Endothelial cell of umbilical vein (primary cell): ENCODE results near the gene LCOR. TPM values are rescaled to one million over a fixed set of nuclear protein-coding genes. Genes with fewer than 3 reads are reported as not detected.

Experiments
- BruUV-seq: library from RNA; stranded (reverse); fragments of 400-500 nt; replicated peaks from 2 replicates; lab custom pipeline; 2021; lab: Mats Ljungman, UMichigan
- CTCF ChIA-PET: fragments of 300-600, 350-600 bp; sonication (Branson Sonifier 250); formaldehyde crosslinking; loops from one replicate; lab custom pipeline; 2021; ENCODE audit warnings: antibody characterized with exemption, inconsistent platforms; lab: Charles Lee
- POLR2A ChIA-PET: fragments of 300-600, 350-600 bp; sonication (Branson Sonifier 250); formaldehyde crosslinking; loops from one replicate; lab custom pipeline; 2021; ENCODE audit warnings: antibody characterized with exemption, inconsistent platforms; lab: Charles Lee
- DNase-seq: peaks from one replicate; pipeline ENCODE4 v3.0.0-alpha.2; 2011; ENCODE audit warnings: low read depth, low spot score
- FAIRE-seq: peaks from 2 replicates; lab custom pipeline; 2011; peaks lifted over from hg19 to GRCh38; lab: Jason Lieb, UNC
- H2AFZ ChIP-seq: 2 replicates; pipeline ENCODE4 v1.6.0; 2012; ENCODE audit warnings: low read depth, low read length, control low read depth, inconsistent platforms
- H3K27ac ChIP-seq: 2 replicates; pipeline ENCODE4 v1.5.1; 2011; ENCODE audit warnings: low read depth, mild to moderate bottlenecking, control low read depth, low read length, moderate library complexity; ENCODE audit not compliant: insufficient read depth
- H3K27me3 ChIP-seq, 2 experiments: 2 replicates each; pipeline versions ENCODE4 v1.6.0 to v1.6.1; 2011; ENCODE audit warnings: low read length in 2 of 2, mixed read lengths in 1 of 2; ENCODE audit not compliant: control insufficient read depth in 2 of 2, insufficient read depth in 2 of 2
- H3K36me3 ChIP-seq, 2 experiments: 2 replicates in 1 of 2; 3 replicates in 1 of 2; pipeline ENCODE4 v1.5.1; 2011; ENCODE audit warnings: low read length in 2 of 2, mild to moderate bottlenecking in 1 of 2, moderate library complexity in 1 of 2; ENCODE audit not compliant: control insufficient read depth in 2 of 2, insufficient read depth in 2 of 2; ENCODE audit errors: extremely low read depth in 1 of 2
- H3K4me1 ChIP-seq: 3 replicates; pipeline ENCODE4 v1.5.1; 2011; ENCODE audit warnings: mild to moderate bottlenecking, low read length; ENCODE audit not compliant: control insufficient read depth, insufficient read depth; ENCODE audit errors: extremely low read depth
- H3K4me2 ChIP-seq: 2 replicates; pipeline ENCODE4 v1.6.1; 2011; ENCODE audit warnings: low read length, control low read depth, mixed read lengths; ENCODE audit not compliant: insufficient read depth
- H3K4me3 ChIP-seq, 3 experiments: fragments of 200-600 bp in 1 of 3; sonication (generic), shearing (Covaris generic) in 1 of 3; replicated peaks in 1 of 3; 2 replicates each; pipeline ENCODE4 v1.5.1; 2011 to 2016; ENCODE audit warnings: control low read depth in 3 of 3, low read length in 3 of 3, mild to moderate bottlenecking in 2 of 3, inconsistent platforms in 1 of 3, low read depth in 1 of 3, moderate library complexity in 1 of 3; ENCODE audit not compliant: insufficient read depth in 1 of 3
- H3K79me2 ChIP-seq: 2 replicates; pipeline ENCODE4 v1.6.0; 2012; ENCODE audit warnings: low read length, inconsistent platforms; ENCODE audit not compliant: control insufficient read depth, insufficient read depth
- H3K9ac ChIP-seq: replicated peaks from 2 replicates; pipeline ENCODE3; 2011; ENCODE audit warnings: low read length, control low read depth; ENCODE audit not compliant: insufficient read depth; ENCODE audit errors: extremely low read depth
- H3K9me1 ChIP-seq: replicated peaks from 3 replicates; pipeline ENCODE4 v1.6.0; 2011; ENCODE audit warnings: mild to moderate bottlenecking, low read length; ENCODE audit not compliant: control insufficient read depth, insufficient read depth; ENCODE audit errors: extremely low read depth
- H3K9me3 ChIP-seq: replicated peaks from 2 replicates; pipeline ENCODE4 v1.5.1; 2012; ENCODE audit warnings: low read length, inconsistent platforms; ENCODE audit not compliant: control insufficient read depth, insufficient read depth
- H4K20me1 ChIP-seq: replicated peaks from 2 replicates; pipeline ENCODE3; 2011; ENCODE audit warnings: mild to moderate bottlenecking, low read length; ENCODE audit not compliant: control insufficient read depth, insufficient read depth; ENCODE audit errors: extremely low read depth
- EZH2 ChIP-seq: IDR thresholded peaks from 2 replicates; pipeline ENCODE4 v1.6.1; 2012; ENCODE audit warnings: borderline replicate concordance, low read depth, mild to moderate bottlenecking, moderate library complexity, low read length, inconsistent platforms; ENCODE audit not compliant: severe bottlenecking
- FOS ChIP-seq: IDR thresholded peaks from 2 replicates; pipeline ENCODE4 v1.6.1; 2011; ENCODE audit warnings: mild to moderate bottlenecking, low read length, moderate library complexity, borderline replicate concordance; ENCODE audit not compliant: insufficient read depth
- GATA2 ChIP-seq: IDR thresholded peaks from 2 replicates; pipeline ENCODE4 v1.7.0; 2011; ENCODE audit warnings: low read depth, mild to moderate bottlenecking, moderate library complexity, mixed read lengths, low read length; ENCODE audit not compliant: insufficient read length, insufficient read depth
- JUN ChIP-seq: IDR thresholded peaks from 2 replicates; pipeline ENCODE4 v1.6.1; 2011; ENCODE audit warnings: borderline replicate concordance, low read depth; ENCODE audit not compliant: insufficient read length, insufficient read depth
- MYC ChIP-seq: IDR thresholded peaks from one replicate; pipeline ENCODE4 v1.6.1; 2011; ENCODE audit warnings: mild to moderate bottlenecking, low read depth, low read length
- POLR2A ChIP-seq: IDR thresholded peaks from 2 replicates; pipeline ENCODE4 v1.6.1; 2012; ENCODE audit warnings: low read depth, mild to moderate bottlenecking, control low read depth, low read length
- POLR2AphosphoS5 ChIP-seq: IDR thresholded peaks from 2 replicates; pipeline ENCODE4 v1.6.1; 2012; ENCODE audit warnings: low read depth, mild to moderate bottlenecking, control low read depth, low read length, moderate library complexity; ENCODE audit not compliant: insufficient read depth
- dilution Hi-C: fragments of 300-500 bp; cut with MboI; formaldehyde crosslinking; loops from one replicate; pipeline ENCODE4 v1.15.0; 2019; ENCODE audit warnings: low sequenced_read_pairs; ENCODE audit not compliant: extremely low pct_ligation_motif_present
- intact Hi-C: fragments of 100-400 bp; cut with micrococcal nuclease; formaldehyde crosslinking; loops from one replicate; pipeline ENCODE4 v1.10.0; 2022
- polyA plus RNA-seq, 4 experiments: library from polyadenylated mRNA; depleted of rRNA in 3 of 4; stranded (reverse) in 3 of 4; unstranded in 1 of 4; fragments of >200 nt; gene quantifications; 2 replicates each; pipeline versions ENCODE4 v1.2.1 to v1.2.3, GENCODE V29; 2011 to 2012; ENCODE audit warnings: missing spikeins in 1 of 4
- total RNA-seq: library from RNA; stranded (reverse); gene quantifications from 2 replicates; pipeline ENCODE4 v1.2.3, GENCODE V29; 2021
- TF ChIP-seq, protein P1 (sequence below): IDR thresholded peaks from 2 replicates; pipeline ENCODE4 v1.6.1; 2011; ENCODE audit not compliant: insufficient read depth, insufficient read length
- TF ChIP-seq, protein P2 (sequence below), 2 donors: IDR thresholded peaks; 1 replicate in 1 of 2; 2 replicates in 1 of 2; pipeline ENCODE4 v1.5.1; 2011; ENCODE audit warnings: low read length in 2 of 2, mild to moderate bottlenecking in 2 of 2, moderate library complexity in 2 of 2, control low read depth in 1 of 2, inconsistent platforms in 1 of 2, low read depth in 1 of 2; ENCODE audit not compliant: insufficient read depth in 1 of 2; ENCODE audit errors: extremely low read depth in 1 of 2

The LCOR gene
- total and polyA plus RNA-seq, 2 donors (not counting 3 experiments of a cell fraction or from before 2014, with no cell fraction given), result 11.6 to 39.0 TPM

DNA sequence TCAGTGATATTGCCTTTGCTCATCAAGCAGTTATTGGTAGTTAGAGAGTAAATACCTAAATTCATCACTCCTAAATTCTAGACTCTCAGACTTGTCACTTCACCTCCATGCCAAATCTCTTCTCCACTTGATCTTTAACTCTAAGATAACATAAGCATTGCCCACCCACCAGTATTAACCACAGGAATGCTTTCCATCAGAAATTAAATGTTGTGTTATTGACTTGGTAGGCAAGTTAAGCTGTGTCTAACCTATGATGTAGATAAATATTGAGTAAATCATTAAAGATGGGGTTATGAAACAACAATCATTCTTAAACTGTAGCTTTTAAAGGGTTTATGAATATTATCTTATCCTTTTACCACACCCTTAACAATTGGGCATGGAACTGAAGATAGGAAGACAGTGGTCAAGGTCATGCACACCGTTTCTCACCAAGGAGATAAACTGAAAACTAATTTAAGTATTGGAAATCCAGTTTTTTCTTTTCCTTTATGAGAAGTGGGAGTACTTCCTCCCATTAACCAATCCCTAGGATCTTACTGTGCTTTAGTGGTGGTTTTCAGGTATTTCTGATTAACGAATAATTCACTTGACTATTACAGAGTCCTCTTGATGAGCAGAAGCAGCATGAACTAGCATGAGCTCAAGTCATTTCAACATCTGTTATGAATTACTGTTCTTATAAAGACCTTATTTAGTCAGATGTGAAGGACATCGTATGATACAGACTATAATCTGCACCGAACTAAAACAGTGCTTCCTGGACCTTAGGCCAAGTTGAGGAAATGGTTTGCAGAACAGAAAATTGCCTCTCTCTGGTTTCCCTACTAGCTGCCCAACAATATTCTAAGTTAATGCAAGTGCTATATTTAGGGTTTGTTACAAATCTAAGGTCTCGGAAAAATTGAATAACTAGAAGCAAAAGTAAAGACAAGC, 142.0 kb downstream of the LCOR start:
- H3K4me1 ChIP-seq, result no peaks in the 10 kb centered on the region
- H3K79me2 ChIP-seq, result no peaks in the 10 kb centered on the region
- H3K36me3 ChIP-seq, result no peaks in the 10 kb centered on the region
- no TSS peak for BruUV-seq
- CTCF ChIA-PET, result interaction anchor here (1.3 kb wide), 1 partner anchor 49 kb away, joined by 3 read pairs; no protein-coding TSS in a partner anchor
- POLR2A ChIA-PET, result no interaction called here
- H3K27ac ChIP-seq, result no peak overlapping the region
- H2AFZ ChIP-seq, result no peak overlapping the region
- H3K9ac ChIP-seq, result no peak overlapping the region
- no peaks in the 10 kb centered on the region for H4K20me1 ChIP-seq
- H3K9me3 ChIP-seq, result no peaks in the 10 kb centered on the region
- TF ChIP-seq MYC, result no peak
- TF ChIP-seq, protein P1, sequence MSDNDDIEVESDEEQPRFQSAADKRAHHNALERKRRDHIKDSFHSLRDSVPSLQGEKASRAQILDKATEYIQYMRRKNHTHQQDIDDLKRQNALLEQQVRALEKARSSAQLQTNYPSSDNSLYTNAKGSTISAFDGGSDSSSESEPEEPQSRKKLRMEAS, result no peak
- TF ChIP-seq POLR2A, result no peak
- TF ChIP-seq FOS, result no peak
- TF ChIP-seq, protein P2, sequence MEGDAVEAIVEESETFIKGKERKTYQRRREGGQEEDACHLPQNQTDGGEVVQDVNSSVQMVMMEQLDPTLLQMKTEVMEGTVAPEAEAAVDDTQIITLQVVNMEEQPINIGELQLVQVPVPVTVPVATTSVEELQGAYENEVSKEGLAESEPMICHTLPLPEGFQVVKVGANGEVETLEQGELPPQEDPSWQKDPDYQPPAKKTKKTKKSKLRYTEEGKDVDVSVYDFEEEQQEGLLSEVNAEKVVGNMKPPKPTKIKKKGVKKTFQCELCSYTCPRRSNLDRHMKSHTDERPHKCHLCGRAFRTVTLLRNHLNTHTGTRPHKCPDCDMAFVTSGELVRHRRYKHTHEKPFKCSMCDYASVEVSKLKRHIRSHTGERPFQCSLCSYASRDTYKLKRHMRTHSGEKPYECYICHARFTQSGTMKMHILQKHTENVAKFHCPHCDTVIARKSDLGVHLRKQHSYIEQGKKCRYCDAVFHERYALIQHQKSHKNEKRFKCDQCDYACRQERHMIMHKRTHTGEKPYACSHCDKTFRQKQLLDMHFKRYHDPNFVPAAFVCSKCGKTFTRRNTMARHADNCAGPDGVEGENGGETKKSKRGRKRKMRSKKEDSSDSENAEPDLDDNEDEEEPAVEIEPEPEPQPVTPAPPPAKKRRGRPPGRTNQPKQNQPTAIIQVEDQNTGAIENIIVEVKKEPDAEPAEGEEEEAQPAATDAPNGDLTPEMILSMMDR (IDR thresholded peaks at IDR 0.05; ENCODE audit: extremely low read depth in 1 of 2, insufficient read depth in 1 of 2, low read depth in 1 of 2, low read length in 2 of 2), result no peak
- TF ChIP-seq GATA2, result no peak
- TF ChIP-seq EZH2, result no peak
- TF ChIP-seq POLR2AphosphoS5, result no peak
- no peak for TF ChIP-seq JUN
- H3K4me3 ChIP-seq, result no peak overlapping the region
- FAIRE-seq, result no peak
- dilution Hi-C loops, result no loop called here
- H3K9me1 ChIP-seq, result no peaks in the 10 kb centered on the region
- DNase-seq, result no peak
- H3K4me2 ChIP-seq, result no peak overlapping the region
- intact Hi-C loops, result no loop called here
- no peaks in the 10 kb centered on the region for H3K27me3 ChIP-seq
